HepG2 (cell line): ENCODE results near the gene PRADC1. TPM values are rescaled to one million over a fixed set of nuclear protein-coding genes. Genes with fewer than 3 reads are reported as not detected.

Experiments used
- GZF1 ChIP-seq: sonication (generic); formaldehyde crosslinking; IDR thresholded peaks from 2 replicates; pipeline ENCODE4 v1.5.1; 2020; ENCODE audit warnings: mild to moderate bottlenecking, missing genetic modification reagents
- HOXA3 ChIP-seq: sonication (generic); formaldehyde crosslinking; IDR thresholded peaks from 2 replicates; pipeline ENCODE4 v1.5.0; 2020; ENCODE audit warnings: missing genetic modification reagents
- PPARG ChIP-seq: conservative IDR thresholded peaks from 2 replicates; pipeline ENCODE4 v1.6.1; 2016; ENCODE audit warnings: missing biosample characterization, missing genetic modification reagents
- RARG ChIP-seq: sonication (generic); formaldehyde crosslinking; IDR thresholded peaks from 2 replicates; pipeline ENCODE4 v1.4.0; 2020; ENCODE audit warnings: low read depth, mild to moderate bottlenecking, missing genetic modification reagents
- RBFOX2 ChIP-seq: fragments of 200-400 bp; formaldehyde crosslinking; IDR thresholded peaks from 2 replicates; pipeline ENCODE4 v1.6.1; 2017; ENCODE audit warnings: low read depth, mild to moderate bottlenecking, low read length
- RXRB ChIP-seq: IDR thresholded peaks from 2 replicates; pipeline ENCODE4 v1.6.1; 2016; ENCODE audit warnings: borderline replicate concordance, missing genetic modification reagents, missing compliant biosample characterization
- SOX13 ChIP-seq, 3 experiments: fragments of 450-650 bp in 1 of 3; sonication (generic) in 1 of 3; formaldehyde crosslinking in 1 of 3; IDR thresholded peaks in 2 of 3; conservative IDR thresholded peaks in 1 of 3; 2 replicates each; pipeline versions ENCODE4 v1.5.0 to v1.6.1; 2016 to 2020; ENCODE audit warnings: antibody characterized with exemption in 1 of 3, mild to moderate bottlenecking in 1 of 3, missing compliant biosample characterization in 1 of 3, missing genetic modification reagents in 1 of 3, moderate library complexity in 1 of 3
- ZNF569 ChIP-seq: sonication (generic); formaldehyde crosslinking; IDR thresholded peaks from 2 replicates; pipeline ENCODE4 v1.5.0; 2020; ENCODE audit warnings: mild to moderate bottlenecking, missing genetic modification reagents, moderate library complexity, borderline replicate concordance
- ZNF615 ChIP-seq: sonication (generic); formaldehyde crosslinking; IDR thresholded peaks from 2 replicates; pipeline ENCODE4 v1.5.0; 2020; ENCODE audit warnings: mild to moderate bottlenecking, missing genetic modification reagents, borderline replicate concordance
- ZNF766 ChIP-seq: sonication (generic); formaldehyde crosslinking; IDR thresholded peaks from 2 replicates; pipeline ENCODE4 v1.5.0; 2020; ENCODE audit warnings: missing genetic modification reagents, borderline replicate concordance
- ZNF780A ChIP-seq: sonication (generic); formaldehyde crosslinking; IDR thresholded peaks from 2 replicates; pipeline ENCODE4 v1.8.0; 2022; ENCODE audit warnings: mild to moderate bottlenecking, missing genetic modification reagents, moderate library complexity
- ZNF788 ChIP-seq: sonication (generic); formaldehyde crosslinking; IDR thresholded peaks from 2 replicates; pipeline ENCODE4 v1.5.0; 2020; ENCODE audit warnings: mild to moderate bottlenecking, missing genetic modification reagents, borderline replicate concordance
- ZSCAN25 ChIP-seq: sonication (generic); formaldehyde crosslinking; IDR thresholded peaks from 2 replicates; pipeline ENCODE4 v1.8.0; 2022; ENCODE audit warnings: mild to moderate bottlenecking, missing genetic modification reagents
- polyA plus RNA-seq, 8 experiments: library from polyadenylated mRNA; depleted of rRNA in 3 of 8; stranded (reverse) in 7 of 8; unstranded in 1 of 8; fragments of >200 nt; fragmentation: Illumina TruSeq in 4 of 8; extraction: Trizol in 4 of 8; gene quantifications; 2 replicates each; pipeline versions ENCODE4 v1.2.1 to v1.2.3, GENCODE V29; 2011 to 2016; ENCODE audit warnings: low read depth in 4 of 8, missing spikeins in 1 of 8, mixed read lengths in 1 of 8; ENCODE audit not compliant: insufficient read depth in 1 of 8
- total RNA-seq, 5 experiments: library from RNA; depleted of rRNA; stranded (reverse); fragments of >200 nt; fragmentation: Illumina TruSeq; extraction: Trizol; gene quantifications; 2 replicates each; pipeline ENCODE4 v1.2.3, GENCODE V29; 2016; ENCODE audit warnings: low read depth in 1 of 5
- TF ChIP-seq, protein P1 (sequence below): sonication (generic); formaldehyde crosslinking; IDR thresholded peaks from 2 replicates; pipeline ENCODE4 v1.8.0; 2022; ENCODE audit warnings: mild to moderate bottlenecking, missing genetic modification reagents; ENCODE audit not compliant: insufficient replicate concordance
- TF ChIP-seq, protein P2 (sequence below): sonication (generic); formaldehyde crosslinking; IDR thresholded peaks from 2 replicates; pipeline ENCODE4 v1.5.0; 2020; ENCODE audit warnings: missing genetic modification reagents
- TF ChIP-seq, protein P3 (sequence below): IDR thresholded peaks from 2 replicates; pipeline ENCODE4 v1.6.1; 2016; ENCODE audit warnings: low read depth, missing genetic modification reagents, missing compliant biosample characterization

The PRADC1 gene
- total and polyA plus RNA-seq, 2 of the 13 experiments (the other 11 are each of a cell fraction or from before 2014, with no cell fraction given) = 12.1 to 37.2 TPM

DNA sequence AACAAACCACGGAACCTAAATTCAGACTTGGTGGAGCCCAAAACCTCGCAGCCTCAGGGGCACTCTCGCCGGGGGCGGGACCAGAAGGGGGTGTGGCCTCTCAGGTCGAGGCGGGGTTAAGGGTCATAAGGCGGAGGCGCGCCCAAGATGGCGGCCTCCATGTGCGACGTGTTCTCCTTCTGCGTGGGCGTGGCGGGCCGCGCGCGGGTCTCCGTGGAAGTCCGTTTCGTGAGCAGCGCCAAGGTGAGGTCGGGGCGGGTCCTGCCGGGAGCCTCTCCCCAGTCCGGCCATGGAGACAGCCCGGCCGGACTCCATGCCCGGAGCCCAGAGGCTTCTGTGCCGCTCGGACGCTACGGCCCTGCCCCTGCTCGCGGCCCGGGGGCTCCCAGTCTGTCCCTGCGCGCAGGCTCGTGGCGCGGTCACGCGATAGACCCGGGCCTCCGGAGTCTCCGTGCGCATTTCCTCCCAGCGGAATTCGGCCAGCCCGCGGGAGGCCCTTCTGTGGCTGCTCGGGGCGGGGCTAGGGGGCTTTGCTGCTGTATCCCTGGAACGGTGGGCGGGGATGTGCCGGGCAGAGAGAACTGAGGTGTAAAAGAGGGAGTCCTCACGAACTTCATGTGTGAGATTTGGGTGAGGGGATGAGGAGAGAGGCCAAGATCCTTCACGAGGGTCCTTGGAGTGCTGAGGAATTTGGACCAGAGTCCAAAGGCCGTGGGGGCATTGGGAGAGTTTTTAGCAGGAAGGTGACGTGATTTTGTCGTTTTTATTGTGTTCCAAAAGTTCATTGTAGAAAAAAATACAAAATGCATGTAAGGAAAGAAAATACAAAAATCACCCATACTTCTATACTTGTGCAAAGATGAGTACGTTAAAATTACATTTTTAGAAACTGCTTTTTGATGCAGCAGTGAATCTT lies 18.7 kb downstream of the PRADC1 start, which contains the start of gene SMYD5 (continued):
- TF ChIP-seq, protein P1, sequence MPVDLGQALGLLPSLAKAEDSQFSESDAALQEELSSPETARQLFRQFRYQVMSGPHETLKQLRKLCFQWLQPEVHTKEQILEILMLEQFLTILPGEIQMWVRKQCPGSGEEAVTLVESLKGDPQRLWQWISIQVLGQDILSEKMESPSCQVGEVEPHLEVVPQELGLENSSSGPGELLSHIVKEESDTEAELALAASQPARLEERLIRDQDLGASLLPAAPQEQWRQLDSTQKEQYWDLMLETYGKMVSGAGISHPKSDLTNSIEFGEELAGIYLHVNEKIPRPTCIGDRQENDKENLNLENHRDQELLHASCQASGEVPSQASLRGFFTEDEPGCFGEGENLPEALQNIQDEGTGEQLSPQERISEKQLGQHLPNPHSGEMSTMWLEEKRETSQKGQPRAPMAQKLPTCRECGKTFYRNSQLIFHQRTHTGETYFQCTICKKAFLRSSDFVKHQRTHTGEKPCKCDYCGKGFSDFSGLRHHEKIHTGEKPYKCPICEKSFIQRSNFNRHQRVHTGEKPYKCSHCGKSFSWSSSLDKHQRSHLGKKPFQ (CRISPR knock-in tag) = peak; percentile 13
- TF ChIP-seq ZNF766 (CRISPR knock-in tag) (no peak), RARG (CRISPR knock-in tag) (peak; percentile 59; the same call in 1 of the 2 replicates), ZNF569 (CRISPR knock-in tag) (no peak), RXRB (peak; percentile 47; the same call in 1 of the 2 replicates), GZF1 (CRISPR knock-in tag) (peak; percentile 85; the same call in 1 of the 2 replicates), PPARG (no peak; the same call in 1 of the 2 replicates), HOXA3 (CRISPR knock-in tag) (peak; percentile 90), RBFOX2 (peak; percentile 97), ZNF615 (CRISPR knock-in tag) (0 out of 2 replicates have a peak, but pooled peaks have one; percentile 56), SOX13 (IDR thresholded peaks at IDR 0.05) (no peak), SOX13 (CRISPR knock-in tag; conservative IDR thresholded peaks at IDR 0.05 in 1 of 2, IDR thresholded peaks at IDR 0.05 in 1 of 2) (peak; percentile 59 to 65; a peak in 2 of 4 replicates), ZNF788 (CRISPR knock-in tag) (peak; percentile 39; the same call in 1 of the 2 replicates), ZSCAN25 (CRISPR knock-in tag) (no peak), ZNF780A (no peak)
- TF ChIP-seq, protein P2, sequence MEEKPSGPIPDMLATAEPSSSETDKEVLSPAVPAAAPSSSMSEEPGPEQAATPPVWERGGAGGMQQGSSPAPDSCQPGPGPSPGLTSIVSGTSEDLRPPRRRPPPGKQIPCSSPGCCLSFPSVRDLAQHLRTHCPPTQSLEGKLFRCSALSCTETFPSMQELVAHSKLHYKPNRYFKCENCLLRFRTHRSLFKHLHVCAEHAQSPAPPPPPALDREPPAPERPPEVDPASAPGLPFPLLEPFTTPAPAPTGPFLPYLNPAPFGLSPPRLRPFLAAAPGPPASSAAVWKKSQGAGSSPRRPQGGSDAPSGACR (CRISPR knock-in tag) = peak; percentile 88; the same call in 1 of the 2 replicates
- TF ChIP-seq, protein P3, sequence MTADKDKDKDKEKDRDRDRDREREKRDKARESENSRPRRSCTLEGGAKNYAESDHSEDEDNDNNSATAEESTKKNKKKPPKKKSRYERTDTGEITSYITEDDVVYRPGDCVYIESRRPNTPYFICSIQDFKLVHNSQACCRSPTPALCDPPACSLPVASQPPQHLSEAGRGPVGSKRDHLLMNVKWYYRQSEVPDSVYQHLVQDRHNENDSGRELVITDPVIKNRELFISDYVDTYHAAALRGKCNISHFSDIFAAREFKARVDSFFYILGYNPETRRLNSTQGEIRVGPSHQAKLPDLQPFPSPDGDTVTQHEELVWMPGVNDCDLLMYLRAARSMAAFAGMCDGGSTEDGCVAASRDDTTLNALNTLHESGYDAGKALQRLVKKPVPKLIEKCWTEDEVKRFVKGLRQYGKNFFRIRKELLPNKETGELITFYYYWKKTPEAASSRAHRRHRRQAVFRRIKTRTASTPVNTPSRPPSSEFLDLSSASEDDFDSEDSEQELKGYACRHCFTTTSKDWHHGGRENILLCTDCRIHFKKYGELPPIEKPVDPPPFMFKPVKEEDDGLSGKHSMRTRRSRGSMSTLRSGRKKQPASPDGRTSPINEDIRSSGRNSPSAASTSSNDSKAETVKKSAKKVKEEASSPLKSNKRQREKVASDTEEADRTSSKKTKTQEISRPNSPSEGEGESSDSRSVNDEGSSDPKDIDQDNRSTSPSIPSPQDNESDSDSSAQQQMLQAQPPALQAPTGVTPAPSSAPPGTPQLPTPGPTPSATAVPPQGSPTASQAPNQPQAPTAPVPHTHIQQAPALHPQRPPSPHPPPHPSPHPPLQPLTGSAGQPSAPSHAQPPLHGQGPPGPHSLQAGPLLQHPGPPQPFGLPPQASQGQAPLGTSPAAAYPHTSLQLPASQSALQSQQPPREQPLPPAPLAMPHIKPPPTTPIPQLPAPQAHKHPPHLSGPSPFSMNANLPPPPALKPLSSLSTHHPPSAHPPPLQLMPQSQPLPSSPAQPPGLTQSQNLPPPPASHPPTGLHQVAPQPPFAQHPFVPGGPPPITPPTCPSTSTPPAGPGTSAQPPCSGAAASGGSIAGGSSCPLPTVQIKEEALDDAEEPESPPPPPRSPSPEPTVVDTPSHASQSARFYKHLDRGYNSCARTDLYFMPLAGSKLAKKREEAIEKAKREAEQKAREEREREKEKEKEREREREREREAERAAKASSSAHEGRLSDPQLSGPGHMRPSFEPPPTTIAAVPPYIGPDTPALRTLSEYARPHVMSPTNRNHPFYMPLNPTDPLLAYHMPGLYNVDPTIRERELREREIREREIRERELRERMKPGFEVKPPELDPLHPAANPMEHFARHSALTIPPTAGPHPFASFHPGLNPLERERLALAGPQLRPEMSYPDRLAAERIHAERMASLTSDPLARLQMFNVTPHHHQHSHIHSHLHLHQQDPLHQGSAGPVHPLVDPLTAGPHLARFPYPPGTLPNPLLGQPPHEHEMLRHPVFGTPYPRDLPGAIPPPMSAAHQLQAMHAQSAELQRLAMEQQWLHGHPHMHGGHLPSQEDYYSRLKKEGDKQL (CRISPR knock-in tag) = 0 out of 2 replicates have a peak, but pooled peaks have one; percentile 21
